Fibroblast of villous mesenchyme (primary cell): ENCODE results near the gene PCDH15. TPM values are rescaled to one million over a fixed set of nuclear protein-coding genes. Genes with fewer than 3 reads are reported as not detected.

Experiments
- DNase-seq: peaks from one replicate; pipeline ENCODE4 v3.0.0-alpha.2; 2010; ENCODE audit warnings: low read depth
- H3K4me3 ChIP-seq: 2 replicates; pipeline ENCODE4 v1.5.1; 2011; ENCODE audit warnings: low read depth, mild to moderate bottlenecking, low read length
- small RNA-seq: library from RNA; depleted of rRNA; stranded (forward); fragments of <200 nt; gene quantifications from one replicate; pipeline ENCODE3, GENCODE V24; 2012
- total RNA-seq: library from RNA; depleted of rRNA; stranded (reverse); fragments of >200 nt; gene quantifications from 2 replicates; pipeline ENCODE4 v1.2.3, GENCODE V29; 2012
- TF ChIP-seq, protein P1 (sequence below): IDR thresholded peaks from 2 replicates; pipeline ENCODE4 v1.5.1; 2012; ENCODE audit warnings: low read depth, mild to moderate bottlenecking, low read length; ENCODE audit not compliant: insufficient read depth

PCDH15 gene
- total RNA-seq, 1 donor: not detected

DNA sequence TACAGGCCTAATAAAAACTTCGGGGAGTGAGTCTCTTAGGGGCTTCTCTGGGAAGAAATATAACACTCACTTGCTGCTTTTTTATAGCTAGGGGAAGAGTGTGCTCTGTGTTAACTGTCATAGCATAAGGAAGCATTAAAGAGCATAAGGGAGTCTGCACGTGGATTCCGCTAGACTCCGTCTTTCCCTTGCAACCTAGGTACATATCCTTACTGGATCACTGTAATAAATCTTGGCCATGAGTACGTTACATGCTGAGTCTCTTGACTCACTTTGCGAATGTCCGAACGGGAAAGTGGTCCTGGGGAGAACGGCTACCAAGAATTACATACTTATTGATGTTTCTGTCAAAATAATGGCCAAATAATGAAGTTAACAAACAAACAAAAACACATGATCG lies 1029.3 kb downstream of the PCDH15 start:
- H3K4me3 ChIP-seq: no peak overlapping the region
- TF ChIP-seq, protein P1, sequence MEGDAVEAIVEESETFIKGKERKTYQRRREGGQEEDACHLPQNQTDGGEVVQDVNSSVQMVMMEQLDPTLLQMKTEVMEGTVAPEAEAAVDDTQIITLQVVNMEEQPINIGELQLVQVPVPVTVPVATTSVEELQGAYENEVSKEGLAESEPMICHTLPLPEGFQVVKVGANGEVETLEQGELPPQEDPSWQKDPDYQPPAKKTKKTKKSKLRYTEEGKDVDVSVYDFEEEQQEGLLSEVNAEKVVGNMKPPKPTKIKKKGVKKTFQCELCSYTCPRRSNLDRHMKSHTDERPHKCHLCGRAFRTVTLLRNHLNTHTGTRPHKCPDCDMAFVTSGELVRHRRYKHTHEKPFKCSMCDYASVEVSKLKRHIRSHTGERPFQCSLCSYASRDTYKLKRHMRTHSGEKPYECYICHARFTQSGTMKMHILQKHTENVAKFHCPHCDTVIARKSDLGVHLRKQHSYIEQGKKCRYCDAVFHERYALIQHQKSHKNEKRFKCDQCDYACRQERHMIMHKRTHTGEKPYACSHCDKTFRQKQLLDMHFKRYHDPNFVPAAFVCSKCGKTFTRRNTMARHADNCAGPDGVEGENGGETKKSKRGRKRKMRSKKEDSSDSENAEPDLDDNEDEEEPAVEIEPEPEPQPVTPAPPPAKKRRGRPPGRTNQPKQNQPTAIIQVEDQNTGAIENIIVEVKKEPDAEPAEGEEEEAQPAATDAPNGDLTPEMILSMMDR: no peak
- no peak for DNase-seq

DNA sequence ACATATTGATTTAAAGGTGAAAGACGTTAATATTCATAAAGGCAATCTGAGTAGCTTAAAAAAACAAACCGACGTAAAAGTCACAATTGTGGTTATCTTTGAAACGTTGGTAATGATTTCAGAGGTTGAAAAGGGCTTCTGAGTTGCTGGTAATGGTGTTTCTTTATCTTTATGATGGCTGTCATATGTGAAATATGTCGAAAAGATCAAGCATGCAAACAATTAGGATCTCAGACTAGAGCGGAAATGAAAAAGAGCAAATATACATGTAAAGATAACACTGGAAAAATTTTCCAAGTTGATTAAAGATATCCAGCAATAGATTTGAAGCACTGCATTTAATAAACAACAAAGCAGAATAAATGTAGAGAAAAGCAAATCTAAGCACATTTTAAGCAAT lies 1030.1 kb downstream of the PCDH15 start:
- H3K4me3 ChIP-seq: no peak overlapping the region
- TF ChIP-seq, protein P1: no peak
- no peak for DNase-seq

DNA sequence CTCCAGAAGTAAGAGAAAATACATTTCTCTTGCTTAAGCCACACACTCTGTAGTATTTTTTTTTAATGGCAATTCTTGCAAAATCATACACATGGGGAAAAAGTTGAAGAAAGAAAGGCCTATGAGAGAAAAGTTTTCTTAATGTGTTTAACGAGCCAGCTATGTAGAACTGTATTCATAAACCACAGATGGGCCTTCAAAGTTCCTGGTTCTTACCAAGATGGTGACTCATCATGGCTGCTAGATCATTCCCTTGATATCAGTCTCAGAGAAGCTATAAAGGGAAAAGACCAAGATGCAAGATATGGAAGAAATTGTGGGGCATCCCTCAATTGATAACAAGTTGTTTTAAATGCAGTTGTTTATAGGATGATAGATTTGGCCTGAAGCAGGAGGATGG lies 1035.7 kb downstream of the PCDH15 start:
- TF ChIP-seq, protein P1: no peak
- no peak for DNase-seq

DNA sequence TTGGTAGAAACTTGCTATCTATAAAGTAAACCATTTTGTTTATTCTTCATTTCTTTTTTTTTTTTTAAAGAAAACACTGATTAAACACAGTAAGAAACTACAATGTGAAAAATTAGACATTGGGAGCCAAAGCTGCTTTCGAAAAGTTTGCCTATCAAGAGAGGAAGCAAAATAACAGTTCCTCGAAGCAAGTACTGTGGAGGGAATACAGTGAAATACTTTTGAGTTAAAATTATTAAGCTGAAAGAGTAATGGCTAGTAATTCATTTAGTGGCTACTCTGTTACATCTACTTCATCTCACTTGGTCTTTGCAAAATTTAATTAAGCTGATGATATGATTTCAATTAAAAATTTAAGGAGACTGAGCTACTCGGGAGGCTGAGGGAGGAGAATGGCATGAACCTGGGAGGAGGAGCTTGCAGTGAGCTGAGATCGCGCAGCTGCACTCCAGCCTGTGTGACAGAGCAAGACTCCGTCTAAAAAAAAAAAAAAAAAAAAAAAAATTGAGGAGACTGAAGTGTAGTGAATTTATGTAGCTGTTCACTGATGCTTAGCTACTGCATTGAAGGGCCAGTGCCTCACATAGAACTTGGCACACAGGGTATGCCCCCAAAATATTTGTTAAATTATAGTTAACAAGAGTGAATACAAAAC lies 1046.3 kb downstream of the PCDH15 start:
- no peak for DNase-seq
- TF ChIP-seq, protein P1: no peak
- no peak overlapping the region for H3K4me3 ChIP-seq

More for the DNA sequence above, 1035.7 kb downstream of the PCDH15 start:
- H3K4me3 ChIP-seq: no peak overlapping the region

Small RNA genes lying within 50 kb of the gene (small RNA-seq; reads per million reads assigned to genes)
- gene AL365496.1: not detected
- not detected for gene MIR548F1
- not detected for gene RNU6-687P
